Fibroblast of lung (primary cell): ENCODE data around the gene AGPAT4. TPM values are rescaled to one million over a fixed set of nuclear protein-coding genes. Genes with fewer than 3 reads are reported as not detected.
A peak's percentile ranks its signal among the peaks of the same experiment; 100 is the strongest.

Experiments
- DNase-seq, 2 donors: peaks; one replicate each; pipeline versions ENCODE4 v3.0.0 to v3.0.0-alpha.2; 2010; ENCODE audit warnings: low read depth in 2 of 2
- H2AFZ ChIP-seq: 2 replicates; pipeline ENCODE4 v1.5.1; 2012; ENCODE audit warnings: low read length, control low read depth, inconsistent platforms
- H3K27ac ChIP-seq: 2 replicates; pipeline ENCODE4 v1.5.1; 2011; ENCODE audit warnings: low read length, control low read depth; ENCODE audit not compliant: insufficient read depth
- H3K27me3 ChIP-seq: 2 replicates; pipeline ENCODE4 v1.5.1; 2011; ENCODE audit warnings: mild to moderate bottlenecking, low read length; ENCODE audit not compliant: control insufficient read depth, insufficient read depth
- H3K36me3 ChIP-seq: 2 replicates; pipeline ENCODE4 v1.5.1; 2011; ENCODE audit warnings: low read length; ENCODE audit not compliant: control insufficient read depth, insufficient read depth
- H3K4me1 ChIP-seq: 2 replicates; pipeline ENCODE4 v1.5.1; 2011; ENCODE audit warnings: low read length; ENCODE audit not compliant: control insufficient read depth, insufficient read depth; ENCODE audit errors: extremely low read depth
- H3K4me2 ChIP-seq: 2 replicates; pipeline ENCODE4 v1.5.1; 2011; ENCODE audit warnings: low read length, control low read depth; ENCODE audit not compliant: insufficient read depth; ENCODE audit errors: extremely low read depth
- H3K4me3 ChIP-seq, 4 experiments: fragments of 200-600 bp in 1 of 4; sonication (generic) in 1 of 4; replicated peaks in 1 of 4; 2 replicates each; pipeline ENCODE4 v1.5.1; 2011 to 2016; ENCODE audit warnings: low read length in 4 of 4, low read depth in 3 of 4, mild to moderate bottlenecking in 3 of 4, control low read depth in 2 of 4, inconsistent platforms in 1 of 4, mixed read lengths in 1 of 4; ENCODE audit not compliant: insufficient read depth in 1 of 4; ENCODE audit errors: control extremely low read depth in 1 of 4
- H3K79me2 ChIP-seq: 2 replicates; pipeline ENCODE4 v1.5.1; 2012; ENCODE audit warnings: mild to moderate bottlenecking, low read length, inconsistent platforms; ENCODE audit not compliant: control insufficient read depth, insufficient read depth
- H3K9ac ChIP-seq: 2 replicates; pipeline ENCODE4 v1.5.1; 2011; ENCODE audit warnings: mild to moderate bottlenecking, low read length, control low read depth; ENCODE audit not compliant: insufficient read depth
- H3K9me3 ChIP-seq: 2 replicates; pipeline ENCODE4 v1.5.1; 2012; ENCODE audit warnings: low read depth, low read length; ENCODE audit not compliant: control insufficient read depth, insufficient read depth
- H4K20me1 ChIP-seq: 2 replicates; pipeline ENCODE4 v1.5.1; 2011; ENCODE audit warnings: low read length; ENCODE audit not compliant: control insufficient read depth, insufficient read depth; ENCODE audit errors: extremely low read depth
- EZH2 ChIP-seq: IDR thresholded peaks from 2 replicates; pipeline ENCODE4 v1.5.1; 2012; ENCODE audit warnings: low read length, control low read depth, mild to moderate bottlenecking; ENCODE audit errors: missing control alignments
- polyA plus RNA-seq, 2 donors: library from polyadenylated mRNA; depleted of rRNA in 1 of 2; stranded (reverse) in 1 of 2; unstranded in 1 of 2; fragments of >200 nt; gene quantifications; 2 replicates each; pipeline ENCODE4 v1.2.1, GENCODE V29; 2011 to 2012; ENCODE audit warnings: missing spikeins in 1 of 2
- total RNA-seq: library from RNA; depleted of rRNA; stranded (reverse); fragments of >200 nt; gene quantifications from 2 replicates; pipeline ENCODE4 v1.2.1, GENCODE V29; 2014
- TF ChIP-seq, protein P1 (sequence below), 2 donors: IDR thresholded peaks in 1 of 2; conservative IDR thresholded peaks in 1 of 2; 1 replicate in 1 of 2; 2 replicates in 1 of 2; pipeline ENCODE4 v1.5.1; 2011 to 2012; ENCODE audit warnings: low read length in 2 of 2, control low read depth in 1 of 2, inconsistent platforms in 1 of 2, low read depth in 1 of 2, mild to moderate bottlenecking in 1 of 2

The AGPAT4 gene
- total and polyA plus RNA-seq, 2 donors (not counting 1 experiment from before 2014, with no cell fraction given): 4.7 to 8.4 TPM

- Histone ChIP-seq H3K9ac (no peak overlapping the region), H2AFZ (no peak overlapping the region), H3K79me2 (no peaks in the 10 kb centered on the region), H3K27me3 (no peaks in the 10 kb centered on the region), H3K9me3 (no peaks in the 10 kb centered on the region), H3K27ac (no peak overlapping the region), H3K4me2 (no peak overlapping the region), H3K4me3 (no peak overlapping the region), H3K36me3 (peaks cover 2% of the 10 kb centered on the region), H3K4me1 (no peaks in the 10 kb centered on the region), H4K20me1 (no peaks in the 10 kb centered on the region)
- DNase-seq: no peak
- TF ChIP-seq, protein P1, sequence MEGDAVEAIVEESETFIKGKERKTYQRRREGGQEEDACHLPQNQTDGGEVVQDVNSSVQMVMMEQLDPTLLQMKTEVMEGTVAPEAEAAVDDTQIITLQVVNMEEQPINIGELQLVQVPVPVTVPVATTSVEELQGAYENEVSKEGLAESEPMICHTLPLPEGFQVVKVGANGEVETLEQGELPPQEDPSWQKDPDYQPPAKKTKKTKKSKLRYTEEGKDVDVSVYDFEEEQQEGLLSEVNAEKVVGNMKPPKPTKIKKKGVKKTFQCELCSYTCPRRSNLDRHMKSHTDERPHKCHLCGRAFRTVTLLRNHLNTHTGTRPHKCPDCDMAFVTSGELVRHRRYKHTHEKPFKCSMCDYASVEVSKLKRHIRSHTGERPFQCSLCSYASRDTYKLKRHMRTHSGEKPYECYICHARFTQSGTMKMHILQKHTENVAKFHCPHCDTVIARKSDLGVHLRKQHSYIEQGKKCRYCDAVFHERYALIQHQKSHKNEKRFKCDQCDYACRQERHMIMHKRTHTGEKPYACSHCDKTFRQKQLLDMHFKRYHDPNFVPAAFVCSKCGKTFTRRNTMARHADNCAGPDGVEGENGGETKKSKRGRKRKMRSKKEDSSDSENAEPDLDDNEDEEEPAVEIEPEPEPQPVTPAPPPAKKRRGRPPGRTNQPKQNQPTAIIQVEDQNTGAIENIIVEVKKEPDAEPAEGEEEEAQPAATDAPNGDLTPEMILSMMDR (conservative IDR thresholded peaks at IDR 0.05 in 1 of 2, IDR thresholded peaks at IDR 0.05 in 1 of 2; ENCODE audit: low read depth in 1 of 2, low read length in 2 of 2): no peak
- TF ChIP-seq EZH2: no peak
These were observed 142.7 kb downstream of the AGPAT4 start for GRCh38 chr6:161130967-161131766.

- Histone ChIP-seq H3K9ac (no peak overlapping the region), H3K4me2 (no peak overlapping the region), H3K79me2 (no peaks in the 10 kb centered on the region), H3K9me3 (no peaks in the 10 kb centered on the region), H3K36me3 (peaks cover 2% of the 10 kb centered on the region), H3K27ac (no peak overlapping the region), H3K27me3 (no peaks in the 10 kb centered on the region), H4K20me1 (no peaks in the 10 kb centered on the region), H2AFZ (no peak overlapping the region), H3K4me3 (no peak overlapping the region), H3K4me1 (no peaks in the 10 kb centered on the region)
- DNase-seq: no peak
- TF ChIP-seq EZH2: no peak
- TF ChIP-seq, protein P1 (conservative IDR thresholded peaks at IDR 0.05 in 1 of 2, IDR thresholded peaks at IDR 0.05 in 1 of 2; ENCODE audit: low read depth in 1 of 2, low read length in 2 of 2): no peak
These were observed 143.3 kb downstream of the AGPAT4 start for GRCh38 chr6:161130541-161130940.

GRCh38 chr6:161128680-161129196, 145.1 kb downstream of the AGPAT4 start:
- Histone ChIP-seq H2AFZ (no peak overlapping the region), H3K4me3 (no peak overlapping the region), H3K27ac (no peak overlapping the region), H4K20me1 (no peaks in the 10 kb centered on the region), H3K4me1 (no peaks in the 10 kb centered on the region), H3K4me2 (no peak overlapping the region), H3K27me3 (no peaks in the 10 kb centered on the region), H3K79me2 (no peaks in the 10 kb centered on the region), H3K9ac (no peak overlapping the region), H3K36me3 (peaks cover 2% of the 10 kb centered on the region), H3K9me3 (no peaks in the 10 kb centered on the region)
- TF ChIP-seq, protein P1 (conservative IDR thresholded peaks at IDR 0.05 in 1 of 2, IDR thresholded peaks at IDR 0.05 in 1 of 2; ENCODE audit: low read depth in 1 of 2, low read length in 2 of 2): no peak
- no peak for TF ChIP-seq EZH2
- DNase-seq: peak; percentile 77 to 86
